ENCODE results near the gene TMEM150C. TPM values are rescaled to one million over a fixed set of nuclear protein-coding genes. Genes with fewer than 3 reads are reported as not detected.

Gene TMEM150C
- total RNA-seq, 1 experiment from 2014 or later, result 2.7 TPM

DNA sequence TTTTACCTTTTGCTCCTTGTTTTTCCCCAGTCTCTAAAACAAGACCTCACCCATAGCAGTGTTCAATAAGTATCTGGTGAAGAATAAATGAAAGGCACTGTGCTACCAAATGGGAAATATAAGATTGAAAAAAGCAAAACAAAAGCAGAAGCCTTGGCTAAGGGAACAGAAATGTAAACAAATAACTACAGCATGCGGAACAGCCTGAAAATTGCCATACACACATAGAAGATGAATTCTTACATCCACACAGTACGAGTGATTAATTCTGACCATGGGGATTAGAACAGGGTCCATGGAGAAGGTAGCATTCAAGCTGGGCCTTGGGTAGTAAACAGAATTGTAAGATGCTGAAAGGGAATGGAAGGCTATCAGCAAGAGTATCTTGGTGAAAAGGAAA is 40.5 kb downstream of the TMEM150C start:
- Histone ChIP-seq H3K14ac (ENCODE audit: insufficient read depth, low read length) (no peak overlapping the region), H3K27me3 (ENCODE audit: insufficient read depth, low read length) (no peaks in the 10 kb centered on the region), H3K79me1 (ENCODE audit: insufficient read depth, low read depth, low read length, poor library complexity, severe bottlenecking) (no peaks in the 10 kb centered on the region), H2BK12ac (ENCODE audit: insufficient read length, low read depth, low read length) (no peak overlapping the region), H4K5ac (ENCODE audit: insufficient read length, low read depth, low read length) (no peak overlapping the region), H3K56ac (ENCODE audit: insufficient read length, low read depth, low read length) (no peak overlapping the region), H3K9me3 (ENCODE audit: control insufficient read depth, low read depth, low read length) (no peaks in the 10 kb centered on the region), H3K27ac (ENCODE audit: insufficient read length, low read depth, low read length) (no peak overlapping the region), H3K23ac (ENCODE audit: insufficient read length, low read depth, low read length) (no peak overlapping the region), H2AFZ (ENCODE audit: low read length) (no peak overlapping the region), H3K23me2 (ENCODE audit: insufficient read length, low read depth, low read length, poor library complexity, severe bottlenecking) (no peaks in the 10 kb centered on the region), H4K91ac (ENCODE audit: insufficient read length, low read depth, low read length) (no peak overlapping the region), H2BK20ac (ENCODE audit: low read depth, low read length, poor library complexity, severe bottlenecking) (no peak overlapping the region), H2BK5ac (ENCODE audit: insufficient read length, low read length) (no peak overlapping the region), H2AK5ac (ENCODE audit: insufficient read length, low read length) (no peak overlapping the region), H3K18ac (ENCODE audit: insufficient read length, low read depth, low read length) (no peak overlapping the region), H3K79me2 (ENCODE audit: insufficient read depth, low read length) (no peaks in the 10 kb centered on the region), H2BK120ac (ENCODE audit: low read depth, low read length, poor library complexity, severe bottlenecking) (no peak overlapping the region), H4K8ac (replicated peaks; ENCODE audit: insufficient read length, low read depth, low read length) (no peak overlapping the region), H2BK15ac (ENCODE audit: low read depth, low read length) (no peak overlapping the region), H3T11ph (ENCODE audit: low read length) (no peak overlapping the region), H3K4me2 (ENCODE audit: insufficient read depth, insufficient read length, low read length) (no peak overlapping the region), H3K4me1 (ENCODE audit: insufficient read depth, low read length) (peaks cover 6% of the 10 kb centered on the region; the same call in 1 of the 2 replicates), H3K4ac (ENCODE audit: low read depth, low read length) (no peak overlapping the region), H3K9ac (ENCODE audit: extremely low read depth, insufficient read length, low read length) (no peak overlapping the region), H4K20me1 (ENCODE audit: control insufficient read depth, insufficient read depth, insufficient read length) (no peaks in the 10 kb centered on the region)
- no CpG with 5 or more reads among the region's 2 CpGs for WGBS (ENCODE audit: extremely low coverage, insufficient read length, low lambda C conversion rate)
- peaks cover 31 to 36% of the 10 kb centered on the region in 2 experiments for H3K4me1 Mint-ChIP-seq
- TF ChIP-seq, protein P1, sequence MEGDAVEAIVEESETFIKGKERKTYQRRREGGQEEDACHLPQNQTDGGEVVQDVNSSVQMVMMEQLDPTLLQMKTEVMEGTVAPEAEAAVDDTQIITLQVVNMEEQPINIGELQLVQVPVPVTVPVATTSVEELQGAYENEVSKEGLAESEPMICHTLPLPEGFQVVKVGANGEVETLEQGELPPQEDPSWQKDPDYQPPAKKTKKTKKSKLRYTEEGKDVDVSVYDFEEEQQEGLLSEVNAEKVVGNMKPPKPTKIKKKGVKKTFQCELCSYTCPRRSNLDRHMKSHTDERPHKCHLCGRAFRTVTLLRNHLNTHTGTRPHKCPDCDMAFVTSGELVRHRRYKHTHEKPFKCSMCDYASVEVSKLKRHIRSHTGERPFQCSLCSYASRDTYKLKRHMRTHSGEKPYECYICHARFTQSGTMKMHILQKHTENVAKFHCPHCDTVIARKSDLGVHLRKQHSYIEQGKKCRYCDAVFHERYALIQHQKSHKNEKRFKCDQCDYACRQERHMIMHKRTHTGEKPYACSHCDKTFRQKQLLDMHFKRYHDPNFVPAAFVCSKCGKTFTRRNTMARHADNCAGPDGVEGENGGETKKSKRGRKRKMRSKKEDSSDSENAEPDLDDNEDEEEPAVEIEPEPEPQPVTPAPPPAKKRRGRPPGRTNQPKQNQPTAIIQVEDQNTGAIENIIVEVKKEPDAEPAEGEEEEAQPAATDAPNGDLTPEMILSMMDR (conservative IDR thresholded peaks at IDR 0.05), result no peak
- no peaks in the 10 kb centered on the region for H3K27me3 Mint-ChIP-seq (ENCODE audit: low read depth)
- peak overlapping the region in 1 of 3 experiments; percentile 5; a peak in 1 of 7 replicates for H3K27ac Mint-ChIP-seq
- no peak for DNase-seq
- no peaks in the 10 kb centered on the region for H3K36me3 Mint-ChIP-seq (ENCODE audit: insufficient read depth in 1 of 3, low read depth in 3 of 3)
- no peak overlapping the region for H3K4me3 Mint-ChIP-seq
- no peaks in the 10 kb centered on the region for H3K9me3 Mint-ChIP-seq
